ENCODE measurements around the gene RAE1.
"Not testable (repeated sequence)": the region's sequence is repeated elsewhere in the genome, so short reads cannot be mapped to it uniquely, and the experiment has no call there.

RAE1 gene

DNA sequence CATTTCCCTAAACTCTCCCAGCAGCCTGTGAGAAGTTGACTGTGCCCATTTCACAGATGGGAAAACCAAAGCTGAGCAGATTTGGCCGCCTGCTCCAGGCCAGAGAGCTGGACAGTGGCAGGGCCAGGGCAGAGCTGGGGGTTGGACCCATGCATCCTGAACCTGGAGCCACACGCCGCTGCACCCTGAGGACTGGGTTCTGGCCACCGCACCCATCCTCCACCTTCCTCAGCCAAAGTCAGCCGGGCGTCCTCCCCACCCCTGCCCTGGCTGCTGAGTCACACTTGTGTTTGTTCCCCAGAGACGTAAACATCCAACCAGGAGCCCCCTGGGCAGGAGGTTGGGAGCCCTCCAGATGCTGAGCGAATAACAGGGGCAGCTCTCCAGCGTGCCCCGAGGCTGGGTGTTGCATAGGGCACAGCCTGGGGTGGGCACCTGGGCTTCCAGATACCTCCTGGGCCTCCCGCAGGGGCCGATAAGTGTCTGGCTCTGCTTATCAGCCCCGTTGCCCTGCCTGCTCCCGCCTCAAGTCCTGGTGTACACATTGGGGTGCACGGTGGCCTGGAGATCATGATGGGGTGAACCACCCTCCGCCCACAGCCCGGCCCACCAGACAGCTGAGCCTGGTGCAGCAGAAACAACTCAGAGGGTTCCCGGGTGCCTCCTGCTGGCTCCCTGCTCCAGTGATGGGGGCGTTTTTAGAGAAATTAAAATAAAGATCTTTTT is 64.0 kb downstream of the RAE1 start:
- Mint-ChIP-seq H3K4me1 (ENCODE audit: low read depth in 2 of 2) (peaks cover 32 to 36% of the 10 kb centered on the region in 2 donors), H3K9me3 (no peaks in the 10 kb centered on the region), H3K36me3 (ENCODE audit: insufficient read depth) (peaks cover 34% of the 10 kb centered on the region), H3K27ac (peak overlapping the region in 1 of 2 donors; percentile 24), H3K4me3 (no peak overlapping the region), H3K27me3 (no peaks in the 10 kb centered on the region)
- no peak for ATAC-seq (replicated peaks)
- DNase-seq = no peak

DNA sequence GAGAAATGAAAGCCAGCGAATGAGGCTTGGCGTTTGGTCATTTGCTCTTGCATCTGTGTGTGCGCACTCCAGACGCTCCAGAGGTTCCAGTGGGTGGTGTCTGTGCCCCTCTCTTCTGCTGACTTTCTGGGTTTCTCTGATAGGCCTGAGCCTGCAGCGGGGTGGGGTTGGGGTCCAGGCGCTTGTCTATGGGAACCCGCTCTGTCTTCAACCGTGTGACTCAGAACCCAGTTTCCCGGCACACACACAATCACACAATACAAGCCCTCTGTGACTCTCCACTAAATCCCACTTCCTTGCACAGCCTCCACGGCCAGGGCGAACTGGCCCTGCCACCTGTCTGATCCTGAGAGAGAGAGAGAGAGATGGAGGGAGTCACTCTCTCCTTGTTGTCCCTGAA is 64.7 kb downstream of the RAE1 start:
- H3K27me3 Mint-ChIP-seq = no peaks in the 10 kb centered on the region
- peaks cover 29 to 32% of the 10 kb centered on the region in 2 donors for H3K4me1 Mint-ChIP-seq (ENCODE audit: low read depth in 2 of 2)
- no peak for ATAC-seq (replicated peaks)
- H3K4me3 Mint-ChIP-seq = no peak overlapping the region
- peaks cover 26% of the 10 kb centered on the region for H3K36me3 Mint-ChIP-seq (ENCODE audit: insufficient read depth)
- peak overlapping the region in 1 of 2 donors; percentile 24 for H3K27ac Mint-ChIP-seq
- H3K9me3 Mint-ChIP-seq = no peaks in the 10 kb centered on the region
- DNase-seq = no peak

DNA sequence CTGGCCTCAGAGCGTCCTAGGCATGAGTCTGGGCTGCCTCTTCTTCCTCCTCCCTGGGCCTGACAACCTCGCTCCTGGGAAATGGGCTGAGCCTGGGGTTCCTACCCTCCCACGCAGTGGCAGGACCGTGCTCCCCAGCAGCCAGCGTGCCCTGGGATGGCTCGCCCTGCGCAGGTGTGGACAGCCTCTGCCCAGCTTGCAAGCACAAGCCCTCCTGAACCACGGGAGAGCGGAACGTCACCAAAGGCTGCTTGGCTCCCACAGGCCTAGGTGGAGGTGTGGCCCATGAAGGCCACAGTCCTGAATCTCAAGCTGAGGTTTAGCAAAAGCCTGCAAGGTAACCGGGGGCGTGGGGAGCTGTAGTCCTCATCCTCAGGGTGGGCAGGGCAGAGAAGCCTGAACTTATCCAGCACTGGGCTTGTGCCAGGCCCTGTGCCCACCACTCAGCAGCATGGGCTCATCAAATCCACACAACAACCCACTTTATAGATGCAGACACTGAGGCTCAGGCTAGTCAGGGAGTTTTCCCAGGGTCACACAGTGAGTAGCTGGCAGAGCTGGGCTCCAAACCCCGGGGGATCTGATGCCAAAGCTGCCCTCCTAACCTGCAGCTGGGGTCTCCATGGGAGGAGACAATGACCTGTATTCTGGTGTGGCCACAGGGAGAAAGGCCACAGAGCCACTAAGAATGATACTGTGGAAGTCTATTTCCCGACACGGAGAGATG is 65.4 kb downstream of the RAE1 start:
- peak overlapping the region in 1 of 2 donors; percentile 24 for H3K27ac Mint-ChIP-seq
- H3K27me3 Mint-ChIP-seq = no peaks in the 10 kb centered on the region
- no peak for DNase-seq
- peaks cover 19% of the 10 kb centered on the region for H3K36me3 Mint-ChIP-seq (ENCODE audit: insufficient read depth)
- H3K4me3 Mint-ChIP-seq = no peak overlapping the region
- H3K9me3 Mint-ChIP-seq = no peaks in the 10 kb centered on the region
- no peak for ATAC-seq (replicated peaks)
- H3K4me1 Mint-ChIP-seq (ENCODE audit: low read depth in 2 of 2) = peaks cover 25 to 26% of the 10 kb centered on the region in 2 donors

DNA sequence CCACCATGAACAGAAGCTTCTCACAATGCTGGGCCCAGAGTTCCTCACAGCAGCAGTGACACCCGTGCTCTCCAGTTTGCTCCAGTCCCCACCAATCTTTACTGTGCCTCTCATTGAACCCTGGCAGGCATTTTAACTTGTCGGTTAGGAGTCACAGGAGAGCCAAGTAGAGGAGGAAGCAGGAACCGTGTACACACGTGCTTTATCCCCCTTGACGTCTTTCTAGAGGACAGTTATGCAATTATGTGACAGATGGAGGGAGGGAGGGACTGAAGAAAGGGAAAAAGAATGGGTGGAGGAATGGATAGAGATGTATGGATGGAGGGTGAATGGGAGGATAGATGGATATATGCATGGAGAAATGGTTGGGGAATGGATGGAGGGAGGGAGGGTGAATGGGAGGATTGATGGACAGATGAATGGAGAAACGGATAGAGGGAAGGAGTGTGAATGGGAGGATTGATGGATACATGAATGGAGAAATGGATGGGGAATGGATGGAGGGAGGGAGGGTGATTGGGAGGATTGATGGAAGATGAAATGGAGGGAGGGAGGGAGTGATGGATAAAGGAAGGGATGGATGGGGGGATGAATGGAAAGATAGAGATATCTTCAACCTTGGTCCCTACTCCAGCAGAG is 66.1 kb downstream of the RAE1 start:
- Mint-ChIP-seq H3K9me3 (no peaks in the 10 kb centered on the region), H3K27ac (no peak overlapping the region), H3K4me1 (ENCODE audit: low read depth in 2 of 2) (peaks cover 21 to 25% of the 10 kb centered on the region in 2 donors), H3K4me3 (no peak overlapping the region), H3K27me3 (no peaks in the 10 kb centered on the region), H3K36me3 (ENCODE audit: insufficient read depth) (peaks cover 12% of the 10 kb centered on the region)
- DNase-seq (no peak), ATAC-seq (replicated peaks) (no peak)

DNA sequence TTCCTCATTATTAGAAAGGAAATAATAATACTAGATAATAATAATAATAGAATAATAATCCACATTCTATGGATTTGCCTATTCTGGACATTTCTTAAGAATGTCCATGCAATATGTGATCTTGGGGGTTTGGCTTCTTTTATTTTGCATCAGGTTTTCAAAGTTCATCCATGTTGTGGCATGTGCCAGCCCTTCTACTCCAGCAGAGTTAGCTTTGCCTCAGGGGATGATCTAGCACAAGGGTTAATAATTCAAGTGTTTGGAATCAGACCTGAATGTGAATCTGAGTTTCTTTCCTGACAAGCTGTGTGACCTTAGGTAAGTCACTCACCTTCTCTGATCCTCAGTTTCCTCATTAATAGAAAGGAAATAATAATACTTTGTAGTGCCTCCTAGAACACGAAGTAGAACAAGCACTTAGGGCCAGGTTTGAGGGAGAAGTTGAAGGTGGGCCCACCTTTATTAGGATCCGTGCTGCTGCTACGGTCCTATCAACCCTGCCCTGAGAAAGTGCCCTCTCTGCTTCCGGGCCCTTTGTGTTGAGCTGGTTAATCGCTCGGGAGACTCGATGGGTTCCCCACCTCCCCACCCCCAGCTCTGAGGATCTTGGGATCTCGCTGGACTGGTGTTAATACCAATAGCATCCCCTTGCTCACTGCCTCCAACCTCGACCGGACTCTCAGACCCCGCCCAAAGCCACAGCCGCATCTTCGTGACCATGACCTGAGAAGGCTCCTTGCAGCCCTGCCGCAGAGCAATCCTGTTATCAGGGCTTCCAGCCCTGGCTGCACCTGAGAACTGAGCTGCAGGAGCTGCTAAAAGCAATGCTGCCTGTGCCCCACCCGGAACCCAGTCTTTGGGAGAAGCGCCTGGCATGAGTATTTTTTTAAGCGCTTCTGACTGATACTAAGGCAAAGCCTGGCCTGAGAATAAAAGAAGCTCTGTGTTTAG is 67.0 kb downstream of the RAE1 start:
- Mint-ChIP-seq H3K36me3 (ENCODE audit: insufficient read depth) (peaks cover 6% of the 10 kb centered on the region), H3K4me3 (no peak overlapping the region), H3K4me1 (ENCODE audit: low read depth in 2 of 2) (peaks cover 14 to 20% of the 10 kb centered on the region in 2 donors), H3K27me3 (no peaks in the 10 kb centered on the region), H3K9me3 (no peaks in the 10 kb centered on the region), H3K27ac (no peak overlapping the region)
- no peak for DNase-seq
- peak; percentile 17 for ATAC-seq (replicated peaks)

DNA sequence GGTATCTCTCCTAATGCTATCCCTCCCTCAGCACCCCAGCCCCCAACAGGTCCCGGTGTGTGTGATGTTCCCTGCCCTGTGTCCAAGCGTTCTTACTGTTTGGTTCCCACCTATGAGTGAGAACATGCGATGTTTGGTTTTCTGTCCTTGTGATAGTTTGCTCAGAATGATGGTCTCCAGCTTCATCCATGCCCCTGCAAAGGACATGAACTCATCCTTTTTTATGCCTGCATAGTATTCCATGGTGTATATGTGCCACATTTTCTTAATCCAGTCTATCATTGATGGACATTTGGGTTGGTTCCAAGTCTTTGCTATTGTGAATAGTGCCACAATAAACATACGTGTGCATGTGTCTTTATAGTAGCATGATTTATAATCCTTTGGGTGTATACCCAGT is 68.4 kb downstream of the RAE1 start:
- not testable (repeated sequence) for H3K4me3 Mint-ChIP-seq; H3K36me3 Mint-ChIP-seq (ENCODE audit: insufficient read depth); H3K27ac Mint-ChIP-seq; ATAC-seq (replicated peaks); H3K9me3 Mint-ChIP-seq; DNase-seq; H3K27me3 Mint-ChIP-seq
- peaks cover 14 to 20% of the 10 kb centered on the region in 2 donors for H3K4me1 Mint-ChIP-seq (ENCODE audit: low read depth in 2 of 2)

DNA sequence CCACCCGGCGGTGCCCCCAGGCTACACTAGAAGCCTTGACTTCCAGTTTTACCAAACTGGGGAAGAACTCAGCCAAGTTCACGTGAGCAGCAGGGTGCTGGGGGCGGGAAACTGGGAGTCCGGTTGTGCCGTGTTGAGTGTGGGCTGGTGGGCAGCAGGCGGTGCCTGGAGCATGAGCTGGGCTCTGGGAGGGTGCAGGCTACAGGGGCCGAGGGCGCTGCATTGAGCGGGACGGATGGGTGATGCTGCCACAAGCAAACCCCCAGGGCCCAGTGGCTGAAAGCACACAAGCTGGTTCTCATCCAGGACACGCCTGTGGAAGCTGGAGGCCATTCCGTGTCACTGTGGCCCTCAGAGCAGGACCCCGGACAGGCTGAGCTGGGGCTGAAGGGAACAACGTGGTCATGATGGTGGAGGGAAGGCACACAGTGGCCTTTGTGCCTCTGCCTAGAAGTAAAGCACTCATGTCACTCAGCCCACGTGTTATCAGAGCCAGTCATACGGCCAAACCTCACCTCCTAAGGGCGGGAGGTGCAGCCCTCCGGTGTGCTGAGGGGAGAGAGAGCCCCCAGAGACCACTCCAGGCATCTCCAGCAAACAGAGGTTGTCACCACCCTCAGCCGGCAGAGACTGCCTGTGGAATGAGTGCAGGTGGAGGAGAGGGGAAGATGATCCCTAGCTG is 69.7 kb downstream of the RAE1 start:
- H3K4me3 Mint-ChIP-seq = no peak overlapping the region
- ATAC-seq (replicated peaks) = no peak
- H3K27me3 Mint-ChIP-seq = no peaks in the 10 kb centered on the region
- DNase-seq = no peak
- H3K9me3 Mint-ChIP-seq = no peaks in the 10 kb centered on the region
- peaks cover 18 to 19% of the 10 kb centered on the region in 2 donors for H3K4me1 Mint-ChIP-seq (ENCODE audit: low read depth in 2 of 2)
- H3K27ac Mint-ChIP-seq = no peak overlapping the region
- H3K36me3 Mint-ChIP-seq (ENCODE audit: insufficient read depth) = peaks cover 3% of the 10 kb centered on the region

DNA sequence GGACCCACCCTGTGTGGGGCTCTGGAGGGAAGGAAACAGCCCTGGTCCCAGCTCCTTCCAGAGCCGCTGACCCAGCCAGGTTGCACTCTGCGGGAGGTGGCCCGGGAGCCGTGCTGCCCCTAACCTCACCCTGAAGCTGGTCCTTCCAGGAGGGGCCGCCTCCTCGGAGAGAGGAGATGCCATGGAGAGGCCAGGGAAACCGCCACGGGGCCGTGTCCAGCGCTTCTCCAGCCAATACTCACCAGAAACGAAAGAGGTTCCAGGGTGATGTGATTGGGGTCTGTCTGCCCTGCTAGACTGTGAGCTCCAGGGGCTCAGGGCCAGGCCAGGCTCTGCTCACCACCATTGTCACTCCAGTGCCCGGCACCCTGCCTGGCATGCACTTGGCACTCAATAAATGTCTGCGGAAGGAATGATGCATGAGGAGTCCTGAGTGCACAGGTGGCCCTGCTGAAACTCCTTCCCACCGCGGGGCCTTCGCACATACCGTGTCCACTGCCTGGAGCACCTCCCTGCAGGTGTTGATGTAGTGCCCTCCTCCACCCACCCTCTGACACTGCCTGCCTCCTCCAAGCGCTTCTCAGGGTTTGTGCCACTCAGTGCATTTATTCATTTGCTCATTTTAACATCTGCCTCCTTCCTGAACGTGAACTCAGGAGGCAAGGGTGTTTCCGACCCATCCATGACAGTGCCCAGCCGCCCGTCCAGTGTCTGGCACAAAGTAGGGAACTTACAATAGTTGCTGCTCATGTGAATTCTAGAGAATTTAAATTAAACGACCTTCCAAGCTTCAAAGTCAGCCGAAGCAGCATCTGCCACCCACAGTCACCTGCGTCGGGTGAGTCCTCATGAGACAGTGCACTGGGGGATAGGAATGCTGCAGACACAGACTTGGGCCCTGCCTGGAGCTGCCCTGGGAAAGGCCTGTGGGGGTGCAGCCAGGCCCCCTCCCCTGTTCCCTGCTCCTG is 70.5 kb downstream of the RAE1 start:
- H3K27me3 Mint-ChIP-seq = no peaks in the 10 kb centered on the region
- no peak for ATAC-seq (replicated peaks)
- H3K4me1 Mint-ChIP-seq (ENCODE audit: low read depth in 2 of 2) = peaks cover 15 to 21% of the 10 kb centered on the region in 2 donors
- DNase-seq = no peak
- no peak overlapping the region for H3K4me3 Mint-ChIP-seq
- no peak overlapping the region for H3K27ac Mint-ChIP-seq
- no peaks in the 10 kb centered on the region for H3K36me3 Mint-ChIP-seq (ENCODE audit: insufficient read depth)
- H3K9me3 Mint-ChIP-seq = no peaks in the 10 kb centered on the region

DNA sequence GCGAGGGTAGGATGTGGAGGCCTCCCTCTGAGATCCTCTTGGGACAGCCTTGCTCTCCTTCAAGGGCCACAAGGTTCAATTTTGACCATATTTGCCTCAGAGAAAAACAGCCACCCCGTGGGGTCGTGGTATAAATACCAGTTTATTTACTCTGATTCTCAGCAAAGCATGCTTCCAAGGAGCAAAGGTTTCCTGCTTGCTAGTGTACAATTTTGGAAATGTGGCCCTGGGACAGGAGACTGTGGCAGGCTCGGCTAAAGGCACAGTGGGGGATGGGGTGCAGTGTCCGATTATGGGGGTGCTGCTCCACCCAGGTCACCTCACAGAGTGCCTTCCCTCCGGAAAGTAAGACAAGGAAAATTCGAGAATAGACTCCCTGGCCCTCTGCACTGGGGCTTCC is 71.2 kb downstream of the RAE1 start:
- Mint-ChIP-seq H3K27me3 (no peaks in the 10 kb centered on the region), H3K9me3 (no peaks in the 10 kb centered on the region), H3K4me3 (no peak overlapping the region), H3K4me1 (ENCODE audit: low read depth in 2 of 2) (peaks cover 13 to 23% of the 10 kb centered on the region in 2 donors), H3K27ac (no peak overlapping the region), H3K36me3 (ENCODE audit: insufficient read depth) (no peaks in the 10 kb centered on the region)
- DNase-seq (no peak), ATAC-seq (replicated peaks) (no peak)

DNA sequence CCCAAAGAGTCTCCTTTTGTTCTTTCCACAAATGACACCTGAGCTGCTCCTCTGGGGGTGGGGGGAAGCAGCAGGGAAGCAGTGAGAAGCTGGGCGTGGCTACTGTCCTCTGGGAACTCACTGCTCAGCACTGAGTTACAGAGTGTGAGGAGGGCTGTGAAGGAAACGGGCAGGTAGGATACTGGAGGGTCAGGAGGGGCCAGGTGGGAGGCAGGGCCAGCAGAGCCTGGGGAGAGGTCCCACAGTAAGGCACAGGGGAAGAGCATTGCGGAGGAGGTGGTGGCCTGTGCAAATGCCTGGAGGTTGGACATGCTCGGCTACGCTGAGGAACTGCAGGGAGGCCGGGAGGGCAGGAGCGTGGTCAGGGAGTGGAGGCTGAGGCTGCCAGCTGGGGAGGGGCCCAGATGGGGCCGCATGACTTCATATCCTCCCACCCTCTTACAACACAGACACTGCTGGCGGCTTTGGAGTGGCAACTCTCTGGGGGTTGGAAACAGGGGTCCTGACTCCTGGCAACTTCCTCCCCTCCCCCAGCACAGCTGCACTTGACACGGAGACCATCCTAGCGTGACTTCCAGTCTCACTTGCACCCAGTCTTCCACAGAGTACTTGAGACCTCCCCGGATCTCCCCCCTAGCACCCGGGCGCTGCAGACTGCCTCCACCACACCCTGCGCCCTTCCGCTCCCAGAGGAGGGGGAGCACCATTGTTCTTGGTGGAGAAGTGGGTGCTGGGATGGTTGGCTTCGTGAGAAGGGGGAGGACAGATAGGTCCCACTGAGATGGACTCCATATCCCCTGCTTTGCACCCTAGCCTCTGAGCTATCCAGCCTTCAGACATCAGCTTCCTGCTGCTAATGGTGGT is 74.3 kb downstream of the RAE1 start:
- ATAC-seq (replicated peaks) = no peak
- no peaks in the 10 kb centered on the region for H3K27me3 Mint-ChIP-seq
- H3K9me3 Mint-ChIP-seq = no peaks in the 10 kb centered on the region
- H3K4me1 Mint-ChIP-seq (ENCODE audit: low read depth in 2 of 2) = peaks cover 12 to 25% of the 10 kb centered on the region in 2 donors
- peaks cover 4% of the 10 kb centered on the region for H3K36me3 Mint-ChIP-seq (ENCODE audit: insufficient read depth)
- no peak for DNase-seq
- peak overlapping the region in 1 of 2 donors; percentile 65 for H3K27ac Mint-ChIP-seq
- peak overlapping the region in 1 of 2 donors; percentile 24 for H3K4me3 Mint-ChIP-seq

DNA sequence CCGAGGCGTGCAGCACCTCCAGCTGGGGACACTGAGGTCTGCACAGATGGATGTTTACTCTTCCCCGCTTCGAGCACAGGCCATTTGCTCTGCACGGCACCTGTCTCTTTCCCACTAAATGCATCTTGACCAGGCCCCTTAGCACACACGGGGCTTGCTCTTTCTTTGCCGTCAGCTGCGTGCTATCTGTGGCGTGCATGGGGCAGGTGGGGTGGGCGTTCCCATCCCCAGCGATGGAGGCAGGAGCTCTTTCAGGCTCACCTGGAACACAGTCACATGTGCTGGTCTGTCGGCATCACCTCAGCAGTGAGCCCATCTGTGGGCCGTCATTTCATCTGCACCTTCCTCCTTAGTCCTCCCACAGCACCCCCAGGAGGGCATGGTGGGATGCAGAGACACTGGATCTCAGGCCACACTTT is 75.2 kb downstream of the RAE1 start:
- Mint-ChIP-seq H3K9me3 (no peaks in the 10 kb centered on the region), H3K27me3 (no peaks in the 10 kb centered on the region), H3K4me1 (ENCODE audit: low read depth in 2 of 2) (peaks cover 12 to 22% of the 10 kb centered on the region in 2 donors), H3K36me3 (ENCODE audit: insufficient read depth) (peaks cover 4% of the 10 kb centered on the region), H3K4me3 (no peak overlapping the region), H3K27ac (no peak overlapping the region)
- no peak for DNase-seq
- ATAC-seq (replicated peaks) = no peak

Measured in effector memory CD8-positive, alpha-beta T cell (primary cell).